ENCODE measurements around the gene DPH5. TPM values are rescaled to one million over a fixed set of nuclear protein-coding genes. Genes with fewer than 3 reads are reported as not detected.

The DPH5 gene
- total and polyA plus RNA-seq, 10 of the 15 experiments (the other 5 are each of a cell fraction or from before 2014, with no cell fraction given) = 44.1 to 95.7 (median 66.4) TPM

DNA sequence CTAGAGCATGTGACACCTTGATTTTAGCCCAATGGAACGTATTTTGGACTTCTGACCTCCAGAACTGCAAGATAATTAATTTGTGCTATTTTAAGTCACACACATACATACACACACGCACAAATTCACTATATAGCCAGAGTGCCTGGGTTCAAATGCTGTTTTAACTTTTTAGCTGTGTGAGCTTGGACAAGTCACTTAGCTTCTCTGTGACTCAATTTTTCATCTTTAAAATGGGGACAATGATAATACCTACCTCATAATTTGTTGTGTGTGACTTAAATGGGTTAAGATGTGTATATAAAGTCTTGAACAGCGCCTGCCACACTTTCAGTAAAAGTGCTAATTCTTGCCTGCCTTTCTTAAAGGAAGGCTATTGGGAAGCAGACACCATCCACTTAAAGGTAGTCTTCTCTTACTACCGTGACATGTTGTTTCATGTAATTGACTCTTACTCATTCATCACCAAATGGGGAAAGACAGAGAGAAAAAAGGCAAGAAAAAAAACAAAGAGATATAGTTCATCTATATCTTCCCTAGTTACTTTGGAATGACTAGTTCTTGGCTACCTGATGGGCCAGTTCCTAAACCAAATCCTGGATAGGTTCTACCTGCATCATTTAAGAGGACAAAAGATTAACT, 73.4 kb downstream of the DPH5 start:
- Histone ChIP-seq H3K9ac (ENCODE audit: control insufficient read depth, insufficient read depth, low read length) (no peak overlapping the region), H3K27ac (ENCODE audit: control insufficient read depth, insufficient read depth) (no peak overlapping the region), H3K79me2 (ENCODE audit: control insufficient read depth, insufficient read depth, low read length) (no peaks in the 10 kb centered on the region), H3K9me3 (replicated peaks; ENCODE audit: control insufficient read depth, insufficient read depth, low read length) (peaks cover 4% of the 10 kb centered on the region; the same call in 2 of the 3 replicates), H3K4me3 (no peak overlapping the region), H3K4me1 (ENCODE audit: control insufficient read depth, insufficient read depth, low read length) (peaks cover 10% of the 10 kb centered on the region), H3K27me3 (replicated peaks in 1 of 2; ENCODE audit: control insufficient read depth in 2 of 2, insufficient read depth in 2 of 2, low read length in 1 of 2) (no peaks in the 10 kb centered on the region), H3K4me2 (ENCODE audit: control insufficient read depth, insufficient read depth) (no peak overlapping the region), H3K36me3 (ENCODE audit: control insufficient read depth in 2 of 2, insufficient read depth in 2 of 2, low read length in 1 of 2) (peaks cover 3 to 16% of the 10 kb centered on the region in 2 experiments; a peak in 3 of 4 replicates), H2AFZ (ENCODE audit: control insufficient read depth, low read depth, low read length) (no peak overlapping the region), H4K20me1 (ENCODE audit: control insufficient read depth, insufficient read depth) (no peaks in the 10 kb centered on the region)
- POLR2A ChIA-PET = no interaction called here
- RAD21 ChIA-PET (ENCODE audit: unreplicated experiment) = no interaction called here
- in situ Hi-C loops (cut with MboI) (no loop called here), intact Hi-C loops (cut with micrococcal nuclease; ENCODE audit: unreplicated experiment) (no loop called here)
- CTCF ChIA-PET = no interaction called here
- no peak for TF ChIP-seq PKNOX1 (IDR thresholded peaks at IDR 0.05)
- TF ChIP-seq MXI1 (IDR thresholded peaks at IDR 0.05; ENCODE audit: low read depth, low read length) = no peak
- TF ChIP-seq POLR2A (IDR thresholded peaks at IDR 0.05; ENCODE audit: low read depth, low read length) = no peak
- TF ChIP-seq RUNX3 (IDR thresholded peaks at IDR 0.05; ENCODE audit: low read length) = no peak
- TF ChIP-seq CEBPZ (IDR thresholded peaks at IDR 0.05; ENCODE audit: low read depth, low read length) = no peak
- TF ChIP-seq YBX1 (IDR thresholded peaks at IDR 0.05) = no peak
- TF ChIP-seq ZNF384 (IDR thresholded peaks at IDR 0.05; ENCODE audit: borderline replicate concordance, low read depth, low read length) = no peak
- TF ChIP-seq, protein P1, sequence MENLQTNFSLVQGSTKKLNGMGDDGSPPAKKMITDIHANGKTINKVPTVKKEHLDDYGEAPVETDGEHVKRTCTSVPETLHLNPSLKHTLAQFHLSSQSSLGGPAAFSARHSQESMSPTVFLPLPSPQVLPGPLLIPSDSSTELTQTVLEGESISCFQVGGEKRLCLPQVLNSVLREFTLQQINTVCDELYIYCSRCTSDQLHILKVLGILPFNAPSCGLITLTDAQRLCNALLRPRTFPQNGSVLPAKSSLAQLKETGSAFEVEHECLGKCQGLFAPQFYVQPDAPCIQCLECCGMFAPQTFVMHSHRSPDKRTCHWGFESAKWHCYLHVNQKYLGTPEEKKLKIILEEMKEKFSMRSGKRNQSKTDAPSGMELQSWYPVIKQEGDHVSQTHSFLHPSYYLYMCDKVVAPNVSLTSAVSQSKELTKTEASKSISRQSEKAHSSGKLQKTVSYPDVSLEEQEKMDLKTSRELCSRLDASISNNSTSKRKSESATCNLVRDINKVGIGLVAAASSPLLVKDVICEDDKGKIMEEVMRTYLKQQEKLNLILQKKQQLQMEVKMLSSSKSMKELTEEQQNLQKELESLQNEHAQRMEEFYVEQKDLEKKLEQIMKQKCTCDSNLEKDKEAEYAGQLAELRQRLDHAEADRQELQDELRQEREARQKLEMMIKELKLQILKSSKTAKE (IDR thresholded peaks at IDR 0.05; ENCODE audit: low read depth, poor library complexity, severe bottlenecking) = no peak
- TF ChIP-seq RAD21 (IDR thresholded peaks at IDR 0.05; ENCODE audit: insufficient read depth, low read depth, low read length) = no peak
- TF ChIP-seq TARDBP (IDR thresholded peaks at IDR 0.05; ENCODE audit: borderline replicate concordance) = no peak
- TF ChIP-seq CHD4 (IDR thresholded peaks at IDR 0.05) = no peak
- FAIRE-seq (no peak), DNase-seq (ENCODE audit: low read depth, low spot score) (no peak), ATAC-seq (no peak)
- SMC1A ChIA-PET (ENCODE audit: uncharacterized antibody, unreplicated experiment) = interaction anchor here (0.8 kb wide), 1 partner anchor 68 kb away, joined by 3 read pairs; no protein-coding TSS in a partner anchor
- WGBS (ENCODE audit: insufficient coverage, insufficient replicate concordance, low lambda C conversion rate, missing lambda C conversion rate) = 98% methylated on average over 4 of the region's 4 CpGs
- no TSS peak for BruUV-seq (replicated peaks)

Data from GM12878 (cell line).